HEK293 (cell line): ENCODE data around the gene CSAD.

Experiments
- GLI4 ChIP-seq: fragments of 450-650 bp; formaldehyde crosslinking; IDR thresholded peaks from 2 replicates; pipeline ENCODE4 v1.5.1; 2016; ENCODE audit warnings: missing biosample characterization, missing genetic modification characterization
- GLIS1 ChIP-seq: fragments of 450-650 bp; formaldehyde crosslinking; IDR thresholded peaks from 2 replicates; pipeline ENCODE4 v1.5.1; 2016; ENCODE audit warnings: missing biosample characterization, missing genetic modification characterization
- GLIS2 ChIP-seq: fragments of 450-650 bp; formaldehyde crosslinking; IDR thresholded peaks from 2 replicates; pipeline ENCODE4 v1.5.1; 2016; ENCODE audit warnings: missing biosample characterization, missing genetic modification characterization
- HOXA7 ChIP-seq: sonication (generic); formaldehyde crosslinking; IDR thresholded peaks from 2 replicates; pipeline ENCODE4 v1.8.1; 2022; ENCODE audit warnings: missing genetic modification reagents, borderline replicate concordance
- KLF10 ChIP-seq: fragments of 450-650 bp; IDR thresholded peaks from 2 replicates; pipeline ENCODE4 v1.5.1; 2018; ENCODE audit warnings: missing biosample characterization, mild to moderate bottlenecking, missing genetic modification characterization
- KLF8 ChIP-seq: fragments of 450-650 bp; formaldehyde crosslinking; IDR thresholded peaks from 2 replicates; pipeline ENCODE4 v1.5.1; 2016; ENCODE audit warnings: missing biosample characterization, missing genetic modification characterization
- KLF9 ChIP-seq: fragments of 450-650 bp; formaldehyde crosslinking; IDR thresholded peaks from 2 replicates; pipeline ENCODE4 v1.5.1; 2016; ENCODE audit warnings: missing biosample characterization, missing genetic modification characterization, low read depth
- SP3 ChIP-seq: fragments of 450-650 bp; formaldehyde crosslinking; IDR thresholded peaks from 2 replicates; pipeline ENCODE4 v1.5.1; 2016; ENCODE audit warnings: missing biosample characterization, missing genetic modification characterization
- SP7 ChIP-seq: fragments of 450-650 bp; formaldehyde crosslinking; IDR thresholded peaks from 2 replicates; pipeline ENCODE4 v1.5.1; 2016; ENCODE audit warnings: missing biosample characterization, missing genetic modification characterization
- TRIM28 ChIP-seq: IDR thresholded peaks from 2 replicates; pipeline ENCODE4 v1.6.1; 2011; ENCODE audit warnings: low read length, control low read depth, borderline replicate concordance
- ZBTB10 ChIP-seq: fragments of 450-650 bp; formaldehyde crosslinking; IDR thresholded peaks from 2 replicates; pipeline ENCODE4 v1.5.1; 2016; ENCODE audit warnings: missing biosample characterization, missing genetic modification characterization
- ZBTB17 ChIP-seq: fragments of 450-650 bp; formaldehyde crosslinking; IDR thresholded peaks from 2 replicates; pipeline ENCODE4 v1.5.1; 2016; ENCODE audit warnings: missing biosample characterization, missing genetic modification characterization
- ZBTB20 ChIP-seq: fragments of 450-650 bp; formaldehyde crosslinking; IDR thresholded peaks from 2 replicates; pipeline ENCODE4 v1.5.1; 2016; ENCODE audit warnings: missing biosample characterization, missing genetic modification characterization
- ZBTB48 ChIP-seq: fragments of 450-650 bp; formaldehyde crosslinking; IDR thresholded peaks from 2 replicates; pipeline ENCODE4 v1.5.1; 2016; ENCODE audit warnings: missing biosample characterization, missing genetic modification characterization
- ZBTB7A ChIP-seq: fragments of 450-650 bp; formaldehyde crosslinking; IDR thresholded peaks from 2 replicates; pipeline ENCODE4 v1.5.1; 2016; ENCODE audit warnings: low read depth, missing biosample characterization, missing genetic modification characterization
- ZBTB8A ChIP-seq: fragments of 450-650 bp; formaldehyde crosslinking; IDR thresholded peaks from 2 replicates; pipeline ENCODE4 v1.5.1; 2016; ENCODE audit warnings: missing biosample characterization, missing genetic modification characterization
- ZFP37 ChIP-seq: fragments of 450-650 bp; formaldehyde crosslinking; IDR thresholded peaks from 2 replicates; pipeline ENCODE4 v1.5.1; 2016; ENCODE audit warnings: missing biosample characterization, missing genetic modification characterization
- ZNF138 ChIP-seq: fragments of 450-650 bp; formaldehyde crosslinking; IDR thresholded peaks from 2 replicates; pipeline ENCODE4 v1.5.1; 2016; ENCODE audit warnings: missing biosample characterization, missing genetic modification characterization, borderline replicate concordance
- ZNF184 ChIP-seq: fragments of 450-650 bp; IDR thresholded peaks from 2 replicates; pipeline ENCODE4 v1.5.1; 2018; ENCODE audit warnings: missing biosample characterization, mild to moderate bottlenecking, missing genetic modification characterization
- ZNF2 ChIP-seq: fragments of 450-650 bp; formaldehyde crosslinking; IDR thresholded peaks from 2 replicates; pipeline ENCODE4 v1.5.1; 2016; ENCODE audit warnings: missing biosample characterization, missing genetic modification characterization
- ZNF24 ChIP-seq: fragments of 450-650 bp; formaldehyde crosslinking; IDR thresholded peaks from 2 replicates; pipeline ENCODE4 v1.5.1; 2016; ENCODE audit warnings: missing biosample characterization, missing genetic modification characterization
- ZNF302 ChIP-seq: fragments of 450-650 bp; formaldehyde crosslinking; IDR thresholded peaks from 2 replicates; pipeline ENCODE4 v1.5.1; 2016; ENCODE audit warnings: missing biosample characterization, missing genetic modification characterization, low read depth
- ZNF391 ChIP-seq: fragments of 450-650 bp; formaldehyde crosslinking; IDR thresholded peaks from 2 replicates; pipeline ENCODE4 v1.5.1; 2016; ENCODE audit warnings: low read depth, missing biosample characterization, missing genetic modification characterization, borderline replicate concordance
- ZNF514 ChIP-seq: fragments of 450-650 bp; formaldehyde crosslinking; IDR thresholded peaks from 2 replicates; pipeline ENCODE4 v1.5.1; 2016; ENCODE audit warnings: missing biosample characterization, missing genetic modification characterization
- ZNF561 ChIP-seq: fragments of 450-650 bp; IDR thresholded peaks from 2 replicates; pipeline ENCODE4 v1.5.1; 2018; ENCODE audit warnings: missing biosample characterization, missing genetic modification characterization, borderline replicate concordance
- ZNF660 ChIP-seq: fragments of 450-650 bp; IDR thresholded peaks from 2 replicates; pipeline ENCODE4 v1.5.1; 2018; ENCODE audit warnings: missing biosample characterization, mild to moderate bottlenecking, missing genetic modification characterization
- ZNF777 ChIP-seq: fragments of 450-650 bp; formaldehyde crosslinking; IDR thresholded peaks from 2 replicates; pipeline ENCODE4 v1.5.1; 2017; ENCODE audit warnings: missing biosample characterization, missing genetic modification characterization, borderline replicate concordance
- ZNF830 ChIP-seq: fragments of 450-650 bp; IDR thresholded peaks from 2 replicates; pipeline ENCODE4 v1.5.0; 2018; ENCODE audit warnings: missing biosample characterization, missing genetic modification characterization, low read depth, mild to moderate bottlenecking, moderate library complexity
- ZXDB ChIP-seq: fragments of 450-650 bp; formaldehyde crosslinking; IDR thresholded peaks from 2 replicates; pipeline ENCODE4 v1.5.1; 2016; ENCODE audit warnings: missing biosample characterization, missing genetic modification characterization
- TF ChIP-seq, protein P1 (sequence below): fragments of 450-650 bp; formaldehyde crosslinking; IDR thresholded peaks from 2 replicates; pipeline ENCODE4 v1.5.1; 2016; ENCODE audit warnings: missing biosample characterization, missing genetic modification characterization

Gene CSAD

GRCh38 chr12:53221203-53222080 is 40.7 kb upstream of the CSAD start (continued):
- TF ChIP-seq ZNF660 (tag by site-specific recombination) (0 out of 2 replicates have a peak, but pooled peaks have one; percentile 24), ZNF138 (no peak), ZBTB17 (tag by site-specific recombination) (peak; percentile 77), ZBTB48 (tag by site-specific recombination) (peak; percentile 95), SP3 (peak; percentile 61; the same call in 1 of the 2 replicates), KLF9 (tag by site-specific recombination) (peak; percentile 67; the same call in 1 of the 2 replicates), ZFP37 (tag by site-specific recombination) (0 out of 2 replicates have a peak, but pooled peaks have one; percentile 54), HOXA7 (CRISPR knock-in tag) (no peak), KLF8 (peak; percentile 66; the same call in 1 of the 2 replicates), ZBTB8A (peak; percentile 88), ZNF830 (no peak), GLIS1 (peak; percentile 69), ZNF777 (tag by site-specific recombination) (no peak), ZBTB7A (tag by site-specific recombination) (peak; percentile 82), ZXDB (tag by site-specific recombination) (peak; percentile 79; the same call in 1 of the 2 replicates), ZBTB20 (peak; percentile 99), ZBTB10 (tag by site-specific recombination) (peak; percentile 85), GLIS2 (peak; percentile 91), ZNF514 (tag by site-specific recombination) (no peak), TRIM28 (0 out of 2 replicates have a peak, but pooled peaks have one; percentile 30), ZNF302 (tag by site-specific recombination) (no peak), SP7 (tag by site-specific recombination) (peak; percentile 69), ZNF561 (tag by site-specific recombination) (peak; percentile 23; the same call in 1 of the 2 replicates), ZNF184 (tag by site-specific recombination) (no peak), GLI4 (tag by site-specific recombination) (0 out of 2 replicates have a peak, but pooled peaks have one; percentile 27), ZNF2 (peak; percentile 58; the same call in 1 of the 2 replicates), ZNF24 (tag by site-specific recombination) (0 out of 2 replicates have a peak, but pooled peaks have one; percentile 38), KLF10 (0 out of 2 replicates have a peak, but pooled peaks have one; percentile 35), ZNF391 (tag by site-specific recombination) (peak; percentile 66; the same call in 1 of the 2 replicates)
- TF ChIP-seq, protein P1, sequence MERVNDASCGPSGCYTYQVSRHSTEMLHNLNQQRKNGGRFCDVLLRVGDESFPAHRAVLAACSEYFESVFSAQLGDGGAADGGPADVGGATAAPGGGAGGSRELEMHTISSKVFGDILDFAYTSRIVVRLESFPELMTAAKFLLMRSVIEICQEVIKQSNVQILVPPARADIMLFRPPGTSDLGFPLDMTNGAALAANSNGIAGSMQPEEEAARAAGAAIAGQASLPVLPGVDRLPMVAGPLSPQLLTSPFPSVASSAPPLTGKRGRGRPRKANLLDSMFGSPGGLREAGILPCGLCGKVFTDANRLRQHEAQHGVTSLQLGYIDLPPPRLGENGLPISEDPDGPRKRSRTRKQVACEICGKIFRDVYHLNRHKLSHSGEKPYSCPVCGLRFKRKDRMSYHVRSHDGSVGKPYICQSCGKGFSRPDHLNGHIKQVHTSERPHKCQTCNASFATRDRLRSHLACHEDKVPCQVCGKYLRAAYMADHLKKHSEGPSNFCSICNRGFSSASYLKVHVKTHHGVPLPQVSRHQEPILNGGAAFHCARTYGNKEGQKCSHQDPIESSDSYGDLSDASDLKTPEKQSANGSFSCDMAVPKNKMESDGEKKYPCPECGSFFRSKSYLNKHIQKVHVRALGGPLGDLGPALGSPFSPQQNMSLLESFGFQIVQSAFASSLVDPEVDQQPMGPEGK (tag by site-specific recombination): peak; percentile 89
- TF ChIP-seq, all 188 proteins: peak for 35
